ENCODE results near the gene GOLGA7B. TPM values are rescaled to one million over a fixed set of nuclear protein-coding genes. Genes with fewer than 3 reads are reported as not detected.
A peak's percentile ranks its signal among the peaks of the same experiment; 100 is the strongest.

Gene GOLGA7B
- total and polyA plus RNA-seq, 2 donors (not counting 3 experiments of a cell fraction or from before 2014, with no cell fraction given), result 0.03 TPM; not detected in 1

- no peak overlapping the region for H3K9ac ChIP-seq (replicated peaks; ENCODE audit: extremely low read depth, insufficient read depth, low read length)
- peaks cover 0 to 2% of the 10 kb centered on the region in 2 experiments for H3K27me3 ChIP-seq (ENCODE audit: control insufficient read depth in 2 of 2, insufficient read depth in 2 of 2, low read length in 2 of 2)
- H3K9me1 ChIP-seq (replicated peaks; ENCODE audit: control insufficient read depth, extremely low read depth, insufficient read depth, low read length), result no peaks in the 10 kb centered on the region
- dilution Hi-C loops (cut with MboI; ENCODE audit: extremely low pct_ligation_motif_present, low sequenced_read_pairs) (no loop called here), intact Hi-C loops (cut with micrococcal nuclease) (no loop called here)
- H3K4me3 ChIP-seq (replicated peaks in 1 of 3; ENCODE audit: insufficient read depth in 1 of 3, low read depth in 1 of 3, low read length in 3 of 3), result no peak overlapping the region
- H3K27ac ChIP-seq (ENCODE audit: insufficient read depth, low read depth, low read length), result no peak overlapping the region
- H3K4me1 ChIP-seq (ENCODE audit: control insufficient read depth, extremely low read depth, insufficient read depth, low read length), result no peaks in the 10 kb centered on the region
- DNase-seq (ENCODE audit: low read depth, low spot score), result no peak
- BruUV-seq (replicated peaks), result no TSS peak
- no peaks in the 10 kb centered on the region for H3K9me3 ChIP-seq (replicated peaks; ENCODE audit: control insufficient read depth, insufficient read depth, low read length)
- CTCF ChIA-PET, result interaction anchor here (0.7 to 1.1 kb wide), 2 partner anchors 14 to 17 kb away, joined by 3 to 4 read pairs; no protein-coding TSS in a partner anchor
- no peak overlapping the region for H2AFZ ChIP-seq (ENCODE audit: low read depth, low read length)
- no peak overlapping the region for H3K4me2 ChIP-seq (ENCODE audit: insufficient read depth, low read length)
- FAIRE-seq, result no peak
- no peaks in the 10 kb centered on the region for H4K20me1 ChIP-seq (replicated peaks; ENCODE audit: control insufficient read depth, extremely low read depth, insufficient read depth, low read length)
- POLR2A ChIA-PET, result no interaction called here
- TF ChIP-seq MYC (IDR thresholded peaks at IDR 0.05; ENCODE audit: low read depth, low read length) (no peak), FOS (IDR thresholded peaks at IDR 0.05; ENCODE audit: borderline replicate concordance, insufficient read depth, low read length) (no peak)
- TF ChIP-seq, protein P1, sequence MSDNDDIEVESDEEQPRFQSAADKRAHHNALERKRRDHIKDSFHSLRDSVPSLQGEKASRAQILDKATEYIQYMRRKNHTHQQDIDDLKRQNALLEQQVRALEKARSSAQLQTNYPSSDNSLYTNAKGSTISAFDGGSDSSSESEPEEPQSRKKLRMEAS (IDR thresholded peaks at IDR 0.05; ENCODE audit: insufficient read depth, insufficient read length), result no peak
- no peaks in the 10 kb centered on the region for H3K79me2 ChIP-seq (ENCODE audit: control insufficient read depth, insufficient read depth, low read length)
- no peaks in the 10 kb centered on the region for H3K36me3 ChIP-seq (ENCODE audit: control insufficient read depth in 2 of 2, extremely low read depth in 1 of 2, insufficient read depth in 2 of 2, low read length in 2 of 2)
These were observed 43.7 kb upstream of the GOLGA7B start for GRCh38 chr10:97805949-97806348.

GRCh38 chr10:97810446-97810845, 39.2 kb upstream of the GOLGA7B start:
- no peaks in the 10 kb centered on the region for H3K27me3 ChIP-seq (ENCODE audit: control insufficient read depth in 2 of 2, insufficient read depth in 2 of 2, low read length in 2 of 2)
- dilution Hi-C loops (cut with MboI; ENCODE audit: extremely low pct_ligation_motif_present, low sequenced_read_pairs) (no loop called here), intact Hi-C loops (cut with micrococcal nuclease) (no loop called here)
- no peak overlapping the region for H3K27ac ChIP-seq (ENCODE audit: insufficient read depth, low read depth, low read length)
- H3K9me3 ChIP-seq (replicated peaks; ENCODE audit: control insufficient read depth, insufficient read depth, low read length), result no peaks in the 10 kb centered on the region
- POLR2A ChIA-PET, result interaction anchor here (0.5 kb wide), 1 partner anchor 72 kb away, joined by 4 read pairs; no protein-coding TSS in a partner anchor
- no peak overlapping the region for H3K4me3 ChIP-seq (replicated peaks in 1 of 3; ENCODE audit: insufficient read depth in 1 of 3, low read depth in 1 of 3, low read length in 3 of 3)
- no peak overlapping the region for H3K4me2 ChIP-seq (ENCODE audit: insufficient read depth, low read length)
- H4K20me1 ChIP-seq (replicated peaks; ENCODE audit: control insufficient read depth, extremely low read depth, insufficient read depth, low read length), result no peaks in the 10 kb centered on the region
- TF ChIP-seq EZH2 (IDR thresholded peaks at IDR 0.05; ENCODE audit: borderline replicate concordance, low read depth, low read length, severe bottlenecking) (no peak), POLR2AphosphoS5 (IDR thresholded peaks at IDR 0.05; ENCODE audit: insufficient read depth, low read depth, low read length) (no peak), JUN (IDR thresholded peaks at IDR 0.05; ENCODE audit: borderline replicate concordance, insufficient read depth, insufficient read length, low read depth) (peak; percentile 11), GATA2 (IDR thresholded peaks at IDR 0.05; ENCODE audit: insufficient read depth, insufficient read length, low read depth, low read length) (no peak)
- TF ChIP-seq, protein P1 (IDR thresholded peaks at IDR 0.05; ENCODE audit: insufficient read depth, insufficient read length), result no peak
- no TSS peak for BruUV-seq (replicated peaks)
- no peak overlapping the region for H3K9ac ChIP-seq (replicated peaks; ENCODE audit: extremely low read depth, insufficient read depth, low read length)
- FAIRE-seq (no peak), DNase-seq (ENCODE audit: low read depth, low spot score) (no peak)
- H3K4me1 ChIP-seq (ENCODE audit: control insufficient read depth, extremely low read depth, insufficient read depth, low read length), result no peaks in the 10 kb centered on the region
- H3K36me3 ChIP-seq (ENCODE audit: control insufficient read depth in 2 of 2, extremely low read depth in 1 of 2, insufficient read depth in 2 of 2, low read length in 2 of 2), result no peaks in the 10 kb centered on the region
- H3K79me2 ChIP-seq (ENCODE audit: control insufficient read depth, insufficient read depth, low read length), result no peaks in the 10 kb centered on the region
- CTCF ChIA-PET, result interaction anchor here (1.2 kb wide), 2 partner anchors 19 to 231 kb away, joined by 3 read pairs; no protein-coding TSS in a partner anchor
- H3K9me1 ChIP-seq (replicated peaks; ENCODE audit: control insufficient read depth, extremely low read depth, insufficient read depth, low read length), result no peaks in the 10 kb centered on the region
- no peak overlapping the region for H2AFZ ChIP-seq (ENCODE audit: low read depth, low read length)
